IMR-90 (cell line): ENCODE data around the gene TAL1.

Experiments
- BHLHE40 ChIP-seq: fragments of 150-350 bp; IDR thresholded peaks from 2 replicates; pipeline ENCODE4 v1.6.1; 2016; ENCODE audit warnings: mild to moderate bottlenecking, low read depth, low read length
- CEBPB ChIP-seq: IDR thresholded peaks from 2 replicates; pipeline ENCODE4 v1.6.1; 2012; ENCODE audit warnings: low read depth, low read length, improper control_type of control experiment
- FOS ChIP-seq: fragments of 150-350 bp; IDR thresholded peaks from 2 replicates; pipeline ENCODE4 v1.6.1; 2016; ENCODE audit warnings: low read depth, low read length
- MAFK ChIP-seq: IDR thresholded peaks from 2 replicates; pipeline ENCODE4 v1.6.1; 2012; ENCODE audit warnings: low read depth, low read length, improper control_type of control experiment
- MXI1 ChIP-seq: IDR thresholded peaks from 2 replicates; pipeline ENCODE4 v1.6.1; 2012; ENCODE audit warnings: low read depth, mild to moderate bottlenecking, low read length, moderate library complexity, borderline replicate concordance
- POLR2A ChIP-seq: IDR thresholded peaks from 2 replicates; pipeline ENCODE4 v1.6.1; 2012; ENCODE audit warnings: mild to moderate bottlenecking, low read depth, low read length
- RAD21 ChIP-seq: IDR thresholded peaks from 2 replicates; pipeline ENCODE4 v1.6.1; 2012; ENCODE audit warnings: low read length, improper control_type of control experiment
- RFX5 ChIP-seq: IDR thresholded peaks from 2 replicates; pipeline ENCODE4 v1.8.0; 2012; ENCODE audit warnings: low read depth, mild to moderate bottlenecking, low read length, moderate library complexity
- SMC3 ChIP-seq: fragments of 150-350 bp; IDR thresholded peaks from 2 replicates; pipeline ENCODE4 v1.6.1; 2016; ENCODE audit warnings: low read depth, mild to moderate bottlenecking, antibody characterized with exemption, low read length, moderate library complexity
- TF ChIP-seq, protein P1 (sequence below): conservative IDR thresholded peaks from 2 replicates; pipeline ENCODE4 v1.5.1; 2012; ENCODE audit warnings: mild to moderate bottlenecking, low read depth, low read length, improper control_type of control experiment
- TF ChIP-seq, protein P2 (sequence below): fragments of 150-350 bp; IDR thresholded peaks from 2 replicates; pipeline ENCODE4 v1.6.1; 2017; ENCODE audit warnings: mild to moderate bottlenecking, antibody characterized with exemption, low read length, low read depth

DNA sequence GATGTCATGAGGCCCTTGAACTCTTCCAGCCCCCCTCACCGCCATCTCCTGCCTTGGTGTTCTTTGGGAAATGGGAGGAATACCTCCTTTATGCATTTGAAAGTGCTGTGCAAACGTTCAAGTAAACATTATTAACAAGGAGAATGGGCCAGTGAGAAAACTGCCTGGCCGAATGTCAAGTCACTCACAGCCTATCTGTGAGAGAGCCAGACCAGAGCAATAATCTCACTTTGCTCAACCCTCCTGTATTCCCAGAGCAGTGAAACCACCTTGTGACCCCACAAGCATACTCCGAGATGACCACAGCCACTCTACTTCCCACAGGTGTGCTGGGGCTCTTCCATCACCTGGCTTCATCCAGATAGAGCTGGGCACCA, 5.2 kb downstream of the TAL1 start:
- TF ChIP-seq RFX5 (no peak), BHLHE40 (no peak), POLR2A (no peak), RAD21 (no peak), FOS (no peak), SMC3 (no peak), CEBPB (no peak), MXI1 (no peak), MAFK (no peak)
- TF ChIP-seq, protein P1, sequence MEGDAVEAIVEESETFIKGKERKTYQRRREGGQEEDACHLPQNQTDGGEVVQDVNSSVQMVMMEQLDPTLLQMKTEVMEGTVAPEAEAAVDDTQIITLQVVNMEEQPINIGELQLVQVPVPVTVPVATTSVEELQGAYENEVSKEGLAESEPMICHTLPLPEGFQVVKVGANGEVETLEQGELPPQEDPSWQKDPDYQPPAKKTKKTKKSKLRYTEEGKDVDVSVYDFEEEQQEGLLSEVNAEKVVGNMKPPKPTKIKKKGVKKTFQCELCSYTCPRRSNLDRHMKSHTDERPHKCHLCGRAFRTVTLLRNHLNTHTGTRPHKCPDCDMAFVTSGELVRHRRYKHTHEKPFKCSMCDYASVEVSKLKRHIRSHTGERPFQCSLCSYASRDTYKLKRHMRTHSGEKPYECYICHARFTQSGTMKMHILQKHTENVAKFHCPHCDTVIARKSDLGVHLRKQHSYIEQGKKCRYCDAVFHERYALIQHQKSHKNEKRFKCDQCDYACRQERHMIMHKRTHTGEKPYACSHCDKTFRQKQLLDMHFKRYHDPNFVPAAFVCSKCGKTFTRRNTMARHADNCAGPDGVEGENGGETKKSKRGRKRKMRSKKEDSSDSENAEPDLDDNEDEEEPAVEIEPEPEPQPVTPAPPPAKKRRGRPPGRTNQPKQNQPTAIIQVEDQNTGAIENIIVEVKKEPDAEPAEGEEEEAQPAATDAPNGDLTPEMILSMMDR: no peak
- TF ChIP-seq, protein P2, sequence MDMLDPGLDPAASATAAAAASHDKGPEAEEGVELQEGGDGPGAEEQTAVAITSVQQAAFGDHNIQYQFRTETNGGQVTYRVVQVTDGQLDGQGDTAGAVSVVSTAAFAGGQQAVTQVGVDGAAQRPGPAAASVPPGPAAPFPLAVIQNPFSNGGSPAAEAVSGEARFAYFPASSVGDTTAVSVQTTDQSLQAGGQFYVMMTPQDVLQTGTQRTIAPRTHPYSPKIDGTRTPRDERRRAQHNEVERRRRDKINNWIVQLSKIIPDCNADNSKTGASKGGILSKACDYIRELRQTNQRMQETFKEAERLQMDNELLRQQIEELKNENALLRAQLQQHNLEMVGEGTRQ: no peak
